AG04449 (cell line): Measurements from ENCODE around the gene SATL1.

ENCODE experiments used
- CTCF ChIA-PET: fragments of 350-600 bp; formaldehyde crosslinking; extraction: SDS; loops from one replicate; lab custom pipeline; 2021; ENCODE audit warnings: antibody characterized with exemption; lab: Yijun Ruan, JAX
- POLR2A ChIA-PET: fragments of 400-600, 350-600 bp; formaldehyde crosslinking; extraction: SDS; loops from one replicate; lab custom pipeline; 2020; ENCODE audit warnings: antibody characterized with exemption, inconsistent platforms; lab: Yijun Ruan, JAX
- DNase-seq: peaks from one replicate; pipeline ENCODE4 v3.0.0-alpha.2; 2010; ENCODE audit warnings: low read depth, low spot score
- H3K4me3 ChIP-seq: 2 replicates; pipeline ENCODE4 v1.5.1; 2011; ENCODE audit warnings: low read depth, mild to moderate bottlenecking, control low read depth, low read length
- TF ChIP-seq, protein P1 (sequence below): IDR thresholded peaks from one replicate; pipeline ENCODE4 v1.5.1; 2011; ENCODE audit warnings: mild to moderate bottlenecking, moderate library complexity, low read length, control low read depth, inconsistent platforms; ENCODE audit not compliant: insufficient read depth; ENCODE audit errors: missing control alignments

The SATL1 gene

DNA sequence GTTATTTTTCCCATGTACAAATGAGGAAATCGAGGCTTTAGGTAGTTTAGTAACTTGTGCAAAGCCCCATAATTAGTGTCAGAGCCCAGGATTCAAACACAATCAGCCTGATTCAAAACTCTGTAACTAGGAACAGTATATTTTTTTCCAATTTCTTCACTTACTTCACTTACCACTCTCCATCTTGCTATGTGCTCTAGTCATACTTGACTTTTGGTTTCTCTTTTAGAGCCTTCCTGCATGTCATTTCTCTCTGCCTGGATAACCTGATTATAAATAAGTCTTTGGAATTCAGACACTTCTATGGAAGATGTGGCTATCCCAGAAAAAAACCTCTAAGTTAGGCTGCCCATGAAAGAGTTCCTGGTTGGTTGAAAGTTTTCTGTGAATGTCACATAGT is 22.2 kb downstream of the SATL1 start:
- no peak overlapping the region for H3K4me3 ChIP-seq
- TF ChIP-seq, protein P1, sequence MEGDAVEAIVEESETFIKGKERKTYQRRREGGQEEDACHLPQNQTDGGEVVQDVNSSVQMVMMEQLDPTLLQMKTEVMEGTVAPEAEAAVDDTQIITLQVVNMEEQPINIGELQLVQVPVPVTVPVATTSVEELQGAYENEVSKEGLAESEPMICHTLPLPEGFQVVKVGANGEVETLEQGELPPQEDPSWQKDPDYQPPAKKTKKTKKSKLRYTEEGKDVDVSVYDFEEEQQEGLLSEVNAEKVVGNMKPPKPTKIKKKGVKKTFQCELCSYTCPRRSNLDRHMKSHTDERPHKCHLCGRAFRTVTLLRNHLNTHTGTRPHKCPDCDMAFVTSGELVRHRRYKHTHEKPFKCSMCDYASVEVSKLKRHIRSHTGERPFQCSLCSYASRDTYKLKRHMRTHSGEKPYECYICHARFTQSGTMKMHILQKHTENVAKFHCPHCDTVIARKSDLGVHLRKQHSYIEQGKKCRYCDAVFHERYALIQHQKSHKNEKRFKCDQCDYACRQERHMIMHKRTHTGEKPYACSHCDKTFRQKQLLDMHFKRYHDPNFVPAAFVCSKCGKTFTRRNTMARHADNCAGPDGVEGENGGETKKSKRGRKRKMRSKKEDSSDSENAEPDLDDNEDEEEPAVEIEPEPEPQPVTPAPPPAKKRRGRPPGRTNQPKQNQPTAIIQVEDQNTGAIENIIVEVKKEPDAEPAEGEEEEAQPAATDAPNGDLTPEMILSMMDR = no peak
- ChIA-PET POLR2A (no interaction called here), CTCF (no interaction called here)
- DNase-seq = no peak

DNA sequence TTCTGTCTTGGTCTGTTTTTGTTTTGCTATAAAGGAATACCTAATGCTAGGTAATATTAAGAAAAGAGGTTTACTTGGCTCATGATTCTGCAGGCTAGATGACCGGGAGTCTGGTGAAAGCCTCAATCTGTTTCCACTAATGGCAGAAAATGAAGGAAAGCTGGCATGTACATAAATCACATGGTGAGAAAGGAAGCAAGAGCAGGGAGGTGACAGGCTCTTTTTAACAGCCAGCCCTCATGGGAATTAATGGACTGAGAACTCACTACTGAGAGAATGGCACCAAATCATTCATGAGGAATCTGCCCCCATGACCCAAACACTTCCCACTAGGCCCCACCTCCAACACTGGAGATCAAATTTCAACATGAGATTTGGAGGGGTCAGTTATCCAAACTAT is 27.6 kb downstream of the SATL1 start:
- no peak for DNase-seq
- TF ChIP-seq, protein P1 = no peak
- CTCF ChIA-PET = no interaction called here
- no peak overlapping the region for H3K4me3 ChIP-seq
- POLR2A ChIA-PET = no interaction called here

DNA sequence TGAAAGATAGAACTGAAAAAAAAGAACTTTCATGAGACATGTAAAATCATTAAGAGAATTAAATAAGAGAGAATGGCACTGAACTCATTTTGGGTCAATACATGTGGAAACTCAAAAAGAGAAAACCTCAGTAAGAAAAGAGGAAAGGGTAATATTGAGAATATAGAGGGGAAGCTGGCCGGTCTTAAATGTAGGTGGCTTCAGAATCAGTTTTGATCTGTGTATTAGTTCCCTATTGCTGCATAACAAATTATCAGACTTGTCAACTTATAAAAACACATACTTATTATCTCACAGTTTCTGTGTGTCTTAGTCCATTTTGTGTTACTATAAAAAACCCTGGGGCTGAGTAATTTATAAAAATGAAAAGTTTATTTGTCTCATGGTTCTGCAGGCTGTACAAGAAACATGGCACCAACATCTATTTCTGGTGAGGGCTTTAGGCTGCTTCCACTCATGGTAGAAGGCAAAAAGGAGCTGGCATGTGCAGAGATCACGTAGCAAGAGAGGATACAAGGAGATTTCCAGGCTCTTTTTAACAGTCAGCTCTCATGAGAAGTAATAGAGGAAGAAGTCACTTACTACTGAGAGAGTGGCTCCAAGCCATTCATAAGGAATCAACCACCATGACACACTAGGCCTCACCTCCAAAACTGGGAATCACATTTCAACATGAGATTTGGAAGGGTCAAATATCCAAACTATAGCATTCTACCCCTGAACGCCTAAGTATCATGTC is 29.6 kb downstream of the SATL1 start:
- POLR2A ChIA-PET = no interaction called here

DNA sequence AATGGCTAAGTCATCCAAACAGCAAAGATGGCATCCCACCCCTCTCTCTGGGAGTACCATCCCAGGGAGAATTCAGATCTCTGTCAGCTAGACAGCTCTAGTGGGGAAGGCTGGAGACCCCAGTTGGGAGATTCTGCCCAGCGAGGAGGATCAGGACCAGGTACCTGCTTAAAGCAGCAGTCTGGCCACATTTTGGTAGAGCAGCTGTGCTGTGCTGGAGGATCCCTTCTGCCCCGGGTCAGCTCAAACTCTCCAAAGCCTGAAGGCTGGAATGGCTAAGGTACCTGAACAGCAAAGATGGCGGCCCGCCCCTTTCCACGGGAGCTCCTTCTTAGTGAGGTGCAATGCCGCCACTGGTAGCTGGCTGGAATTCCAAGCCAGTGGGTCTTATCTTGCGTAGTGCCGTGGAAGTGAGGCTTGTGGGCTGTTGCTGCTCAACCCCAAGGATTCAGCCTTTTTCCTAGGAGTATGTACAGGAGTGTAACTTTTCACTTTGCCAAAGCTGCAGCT is 40.1 kb downstream of the SATL1 start:
- POLR2A ChIA-PET = no interaction called here
- no peak overlapping the region for H3K4me3 ChIP-seq
- CTCF ChIA-PET = no interaction called here
- TF ChIP-seq, protein P1 = no peak
- DNase-seq = no peak

More for the DNA sequence above, 29.6 kb downstream of the SATL1 start:
- CTCF ChIA-PET = no interaction called here
- H3K4me3 ChIP-seq = no peak overlapping the region
- DNase-seq = no peak
- TF ChIP-seq, protein P1 = no peak

DNA sequence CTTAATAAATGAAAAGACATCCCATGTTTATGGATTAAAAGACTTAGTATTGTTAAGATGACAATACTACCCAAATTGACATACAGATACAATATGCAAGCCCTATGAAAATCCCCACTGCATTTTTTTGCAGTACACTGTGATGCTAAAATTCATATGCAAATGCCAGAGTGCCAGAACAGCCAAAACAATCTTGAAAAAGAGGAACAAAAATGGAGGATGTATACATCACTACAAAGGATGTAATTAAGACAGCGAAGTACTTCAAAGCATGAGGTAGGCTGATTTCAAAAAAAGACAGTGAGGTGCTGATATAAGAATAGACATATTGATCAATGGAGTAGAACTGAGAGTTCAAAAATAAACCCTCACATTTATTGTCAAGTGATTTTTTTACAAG is 47.3 kb downstream of the SATL1 start:
- CTCF ChIA-PET = no interaction called here
- no peak for DNase-seq
- no peak overlapping the region for H3K4me3 ChIP-seq
- TF ChIP-seq, protein P1 = no peak
- POLR2A ChIA-PET = no interaction called here

DNA sequence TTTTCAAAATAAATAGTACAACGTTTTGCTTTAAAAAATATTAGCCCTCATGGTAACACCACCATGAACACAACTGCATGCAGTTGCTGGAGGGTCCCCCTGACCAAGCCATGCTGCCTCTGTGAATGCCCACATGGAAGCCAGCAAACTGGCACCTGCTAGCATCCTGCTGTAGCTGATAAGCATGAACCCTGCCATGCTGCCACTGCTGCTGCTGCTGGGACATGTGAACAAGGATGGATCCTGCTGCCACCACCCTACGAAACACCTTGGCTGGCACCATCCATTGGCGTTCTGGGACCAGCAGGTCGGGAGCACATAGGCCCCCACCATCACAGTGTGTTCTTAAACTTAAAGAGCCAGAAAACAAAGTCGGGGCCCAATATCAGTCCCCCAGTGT is 83.9 kb downstream of the SATL1 start:
- CTCF ChIA-PET = no interaction called here
- no peak for DNase-seq
- POLR2A ChIA-PET = no interaction called here

More for the DNA sequence above, 83.9 kb downstream of the SATL1 start:
- H3K4me3 ChIP-seq = no peak overlapping the region
- TF ChIP-seq, protein P1 = no peak
